Spleen (tissue), 7 donors: ENCODE results near the gene CPD.

Source experiments
- CTCF ChIP-seq, 11 experiments: fragments of 200-600 bp in 7 of 11; fragments of 450-650 bp in 4 of 11; sonication (generic) in 4 of 11; IDR thresholded peaks in 8 of 11; conservative IDR thresholded peaks in 3 of 11; 1 replicate in 7 of 11; 2 replicates in 4 of 11; pipeline versions ENCODE4 v1.4.0 to v1.8.0; 2016 to 2021; ENCODE audit warnings: antibody characterized with exemption in 11 of 11, inconsistent platforms in 4 of 11, mild to moderate bottlenecking in 1 of 11
- POLR2A ChIP-seq, 3 donors: fragments of 450-650 bp; IDR thresholded peaks; one replicate each; pipeline ENCODE4 v1.5.1; 2017; ENCODE audit warnings: antibody characterized with exemption in 3 of 3, mild to moderate bottlenecking in 1 of 3
- donor health status: DM: no; HTN: no; CAD: no; lungs with moderate emphysema.
- donor health status: DM: no; HTN: no; CAD: no.
- donor health status: DM: no; HTN: no; CAD: no.

- no peak for TF ChIP-seq POLR2A (IDR thresholded peaks at IDR 0.05)
- no peak for TF ChIP-seq CTCF (IDR thresholded peaks at IDR 0.05 in 8 of 11, conservative IDR thresholded peaks at IDR 0.05 in 3 of 11)
Measured at GRCh38 chr17:30396612-30397011, 17.9 kb downstream of the CPD start.
